Measurements from ENCODE around the gene RBFOX2. TPM values are rescaled to one million over a fixed set of nuclear protein-coding genes. Genes with fewer than 3 reads are reported as not detected.

Gene RBFOX2
- total and polyA plus RNA-seq, 2 of the 13 experiments (the other 11 are each of a cell fraction or from before 2014, with no cell fraction given): 37.3 to 40.4 TPM

GRCh38 chr22:35950262-35950661, 78.4 kb downstream of the RBFOX2 start:
- ChIA-PET POLR2A (no interaction called here), CTCF (ENCODE audit: low intra/inter-chr PET ratio, low total read pairs) (no interaction called here)
- no peak for TF ChIP-seq ZMYM2 (CRISPR knock-in tag; IDR thresholded peaks at IDR 0.05)
- TF ChIP-seq ZBTB49 (CRISPR knock-in tag; IDR thresholded peaks at IDR 0.05; ENCODE audit: borderline replicate concordance): no peak
- TF ChIP-seq XBP1 (CRISPR knock-in tag; IDR thresholded peaks at IDR 0.05): no peak
- TF ChIP-seq MIER2 (CRISPR knock-in tag; IDR thresholded peaks at IDR 0.05): peak; percentile 44; the same call in 1 of the 2 replicates
- peak in 1 of 2 experiments; percentile 78; a peak in 3 of 4 replicates for TF ChIP-seq REST (IDR thresholded peaks at IDR 0.05; ENCODE audit: borderline replicate concordance in 1 of 2, low read depth in 1 of 2, low read length in 2 of 2)
- no peak for TF ChIP-seq MTF1 (CRISPR knock-in tag; IDR thresholded peaks at IDR 0.05)
- H3K36me3 ChIP-seq (replicated peaks in 1 of 2; ENCODE audit: control insufficient read depth in 1 of 2, insufficient read depth in 2 of 2, low read length in 2 of 2): no peaks in the 10 kb centered on the region
- no peak for FAIRE-seq
- no peaks in the 10 kb centered on the region for H3K9me3 ChIP-seq (ENCODE audit: low read length)
- in situ Hi-C loops (cut with HindIII; ENCODE audit: extremely low pct_ligation_motif_present, low pct_unique_long_range_greater_than_20kb) (no loop called here), intact Hi-C loops (cut with micrococcal nuclease; ENCODE audit: unreplicated experiment) (no loop called here)
- no peak overlapping the region for H3K4me2 ChIP-seq (ENCODE audit: low read depth, low read length)
- no peak overlapping the region for H2AFZ ChIP-seq (ENCODE audit: low read length)
- no peaks in the 10 kb centered on the region for H4K20me1 ChIP-seq (ENCODE audit: insufficient read depth, low read length)
- 100% methylated on average over 2 of the region's 2 CpGs for WGBS (ENCODE audit: low lambda C conversion rate)
- DNase-seq (ENCODE audit: low spot score): no peak
- no TSS peak for BruUV-seq (replicated peaks)
- no peak for ATAC-seq
- H3K27ac ChIP-seq (ENCODE audit: extremely low read length, insufficient read depth, low read length): no peak overlapping the region
- H3K4me3 ChIP-seq (replicated peaks in 1 of 3; ENCODE audit: insufficient read depth in 1 of 3, low read depth in 2 of 3, low read length in 3 of 3): no peak overlapping the region
- peaks cover 25% of the 10 kb centered on the region for H3K4me1 ChIP-seq (ENCODE audit: insufficient read depth, low read length)
- H3K9ac ChIP-seq (ENCODE audit: insufficient read depth, low read depth, low read length): no peak overlapping the region
- H3K79me2 ChIP-seq (ENCODE audit: insufficient read depth, low read length): peaks cover 5% of the 10 kb centered on the region
- no peaks in the 10 kb centered on the region for H3K27me3 ChIP-seq (ENCODE audit: control insufficient read depth in 1 of 2, insufficient read depth in 2 of 2, low read length in 2 of 2)
